GM19193 (cell line): ENCODE data around the gene VPREB3.

Experiments
- POLR2A ChIP-seq: IDR thresholded peaks from 4 replicates; pipeline ENCODE4 v1.6.1; 2011; ENCODE audit not compliant: insufficient read depth, insufficient read length; ENCODE audit errors: extremely low read depth

VPREB3 gene

DNA sequence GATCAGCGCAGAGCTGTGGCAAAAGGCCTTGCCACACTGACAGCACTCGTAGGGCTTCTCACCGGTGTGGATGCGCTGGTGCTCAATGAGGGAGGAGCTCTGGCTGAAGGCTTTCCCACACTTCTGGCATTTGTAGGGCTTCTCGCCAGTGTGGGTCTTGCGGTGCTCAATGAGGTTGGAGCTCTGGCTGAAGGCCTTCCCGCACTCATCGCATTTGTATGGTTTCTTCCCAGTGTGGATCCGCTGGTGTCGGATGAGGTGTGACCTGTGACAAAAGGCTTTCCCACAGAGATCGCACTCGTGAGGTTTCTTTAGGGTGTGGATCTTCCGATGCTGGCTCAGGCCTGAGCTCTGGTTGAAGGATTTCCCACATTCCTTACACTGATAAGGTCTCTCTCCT, 10.2 kb downstream of the VPREB3 start:
- no peak for TF ChIP-seq POLR2A

DNA sequence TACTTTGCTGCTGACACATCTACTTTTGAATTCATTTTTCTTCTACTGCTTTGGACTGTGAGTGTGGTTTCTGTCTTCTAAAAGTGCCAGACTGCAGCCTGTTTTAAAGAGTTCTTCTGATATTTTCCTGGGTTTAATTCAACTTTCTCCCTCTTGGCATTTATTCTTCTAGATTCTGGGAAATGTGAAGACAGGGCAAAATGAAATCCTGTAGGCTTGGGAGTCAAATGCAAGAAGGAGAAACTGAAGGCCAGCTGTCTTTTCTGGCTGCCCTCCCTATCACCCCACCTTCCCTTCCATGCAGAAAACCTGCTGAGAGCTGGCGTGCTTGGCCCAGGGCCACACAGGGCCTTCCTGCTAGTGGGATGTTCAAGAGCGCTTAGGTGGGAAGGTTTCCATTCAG, 10.9 kb downstream of the VPREB3 start:
- TF ChIP-seq POLR2A: no peak

DNA sequence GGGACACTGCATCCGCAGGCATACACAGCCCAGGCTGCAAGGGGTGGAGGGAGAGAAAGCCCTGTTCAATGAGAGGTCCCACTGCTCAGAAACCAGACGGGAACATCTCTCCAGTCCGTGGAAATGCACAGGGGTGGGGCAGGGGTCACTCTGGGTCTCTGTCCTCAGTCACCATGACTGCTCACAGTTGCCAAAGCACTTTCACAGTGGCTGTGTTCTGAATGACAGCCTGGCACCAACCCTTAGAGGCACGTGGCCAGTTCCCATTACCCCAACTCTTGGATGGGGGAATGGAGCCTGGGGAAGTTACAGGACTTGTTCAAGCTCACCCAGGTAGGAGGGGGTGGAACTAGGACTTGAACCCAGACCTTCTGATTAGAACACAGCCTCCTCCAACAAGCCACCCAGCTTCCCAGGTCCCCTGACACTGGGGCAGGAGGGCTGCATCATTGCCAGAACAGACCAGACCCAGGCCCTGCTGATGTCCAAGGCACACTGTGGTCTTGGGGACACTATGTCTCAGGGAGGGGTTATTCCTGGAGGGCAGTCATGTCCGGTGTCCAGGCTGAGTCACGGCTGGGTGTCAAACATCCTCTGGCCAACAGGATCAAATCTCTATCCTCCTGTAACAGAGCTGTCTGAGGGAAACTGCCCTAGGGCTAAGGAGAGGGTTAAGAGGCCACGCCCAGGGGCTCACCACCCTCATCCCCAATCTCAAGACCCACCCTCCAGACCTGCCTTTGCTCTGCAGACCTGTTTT, 11.5 kb downstream of the VPREB3 start:
- no peak for TF ChIP-seq POLR2A

DNA sequence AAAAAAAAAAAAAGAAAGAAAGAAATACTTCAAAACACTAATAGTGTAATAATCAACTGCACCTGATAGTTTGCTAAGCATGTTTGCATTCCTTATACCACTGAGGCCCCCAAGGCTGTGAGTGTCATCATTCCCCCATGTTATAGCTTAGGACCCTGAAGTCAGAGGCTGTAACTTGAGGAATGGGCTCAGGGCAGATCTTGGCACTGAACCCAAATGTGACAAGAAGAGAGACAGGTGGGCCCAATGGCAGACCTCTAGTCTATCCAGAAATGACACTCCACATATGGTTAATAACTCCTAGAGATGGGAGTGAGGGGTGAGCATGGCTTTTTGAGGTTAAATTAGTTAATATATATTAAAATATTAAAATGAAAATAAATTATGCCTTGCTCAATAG, 16.5 kb downstream of the VPREB3 start:
- TF ChIP-seq POLR2A: no peak

DNA sequence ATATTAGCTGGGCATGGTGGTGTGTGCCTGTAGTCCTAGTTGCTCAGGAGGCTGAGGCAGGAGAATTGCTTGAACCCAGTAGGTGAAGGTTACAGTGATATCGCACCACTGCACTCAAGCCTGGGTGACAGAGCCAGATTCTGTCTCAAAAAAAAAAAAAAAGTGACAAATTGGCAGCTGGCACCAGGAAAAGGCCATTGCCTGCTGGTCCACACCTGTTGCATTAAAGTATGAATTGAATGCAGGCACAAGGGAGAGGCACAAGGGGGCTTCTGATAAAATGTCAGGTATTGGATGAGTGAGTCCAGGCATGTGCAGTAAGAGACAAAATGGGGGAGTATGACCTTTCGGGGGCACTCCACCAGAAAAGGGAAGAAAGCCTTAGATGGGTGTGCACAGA, 31.5 kb downstream of the VPREB3 start:
- TF ChIP-seq POLR2A: no peak

DNA sequence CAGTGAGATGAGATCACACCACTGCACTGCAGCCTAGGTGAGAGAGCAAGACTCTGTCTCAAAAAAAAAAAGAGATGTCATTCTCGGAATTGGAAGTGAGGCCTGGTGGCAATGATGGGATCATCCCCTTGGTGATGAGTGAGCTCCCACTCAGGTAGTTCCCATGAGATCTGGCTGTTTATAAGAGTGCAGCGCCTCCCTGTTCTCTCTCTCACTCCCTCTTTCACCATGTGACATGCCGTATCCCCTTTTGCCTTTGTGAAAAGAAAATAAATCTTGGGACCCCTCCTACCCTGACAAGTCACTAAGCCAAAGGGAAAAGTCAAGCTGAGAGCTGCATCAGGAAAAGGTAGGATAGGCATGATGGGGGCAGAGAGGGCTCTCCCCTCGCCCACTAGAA, 32.1 kb downstream of the VPREB3 start:
- no peak for TF ChIP-seq POLR2A

DNA sequence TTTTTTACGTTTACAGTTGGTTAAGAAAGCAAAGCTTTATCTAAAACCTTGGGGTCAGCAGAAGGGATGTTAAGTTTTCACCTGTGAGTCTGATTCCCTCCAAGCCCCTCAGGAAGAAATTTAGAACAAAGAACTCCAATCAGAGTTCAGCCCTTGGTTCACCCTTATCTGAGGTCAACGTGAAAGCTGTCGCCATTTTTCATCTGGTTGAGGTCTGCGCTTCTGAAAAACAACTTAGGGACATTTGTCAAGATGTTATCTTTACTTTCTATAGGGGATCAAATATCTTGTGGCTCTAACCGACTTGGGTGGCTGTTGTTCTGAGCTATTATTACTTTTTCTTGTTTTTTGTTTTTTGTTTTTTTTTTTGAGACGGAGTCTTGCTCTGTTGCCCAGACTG, 33.4 kb downstream of the VPREB3 start:
- TF ChIP-seq POLR2A: no peak

DNA sequence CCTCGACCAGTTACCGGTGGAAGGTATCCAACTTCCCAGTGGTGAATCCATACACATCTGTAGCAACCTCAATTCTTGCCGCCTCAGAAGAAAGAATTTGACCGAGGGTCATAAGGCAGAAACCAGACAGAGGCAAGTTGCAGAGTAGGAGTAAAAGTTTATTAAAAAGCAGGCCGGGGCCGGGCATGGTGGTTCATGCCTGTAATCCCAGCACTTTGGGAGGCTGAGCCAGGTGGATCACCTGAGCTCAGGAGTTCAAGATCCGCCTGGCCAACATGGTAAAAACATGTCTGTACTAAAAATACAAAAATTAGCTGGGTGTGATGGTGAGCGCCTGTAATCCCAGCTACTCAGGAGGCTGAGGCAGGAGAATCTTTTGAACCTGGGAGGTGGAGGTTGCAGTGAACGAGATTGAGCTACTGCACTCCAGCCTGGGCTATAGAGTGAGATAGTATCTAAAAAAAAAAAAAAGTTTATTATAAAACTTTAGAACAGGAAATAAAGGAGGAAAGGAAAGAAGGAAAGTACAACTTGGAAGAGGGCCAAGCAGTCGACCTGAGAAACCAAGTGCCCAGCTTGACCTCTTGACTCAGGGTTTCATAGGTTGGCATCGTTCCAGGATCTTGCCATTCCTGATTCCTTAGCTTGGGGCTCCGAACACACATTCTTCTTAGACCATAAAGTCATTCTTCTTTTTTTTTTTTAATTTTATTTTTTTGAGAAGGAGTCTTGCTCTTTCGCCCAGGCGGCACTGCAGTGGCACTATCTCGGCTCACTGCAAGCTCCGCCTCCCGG, 35.7 kb downstream of the VPREB3 start:
- no peak for TF ChIP-seq POLR2A

DNA sequence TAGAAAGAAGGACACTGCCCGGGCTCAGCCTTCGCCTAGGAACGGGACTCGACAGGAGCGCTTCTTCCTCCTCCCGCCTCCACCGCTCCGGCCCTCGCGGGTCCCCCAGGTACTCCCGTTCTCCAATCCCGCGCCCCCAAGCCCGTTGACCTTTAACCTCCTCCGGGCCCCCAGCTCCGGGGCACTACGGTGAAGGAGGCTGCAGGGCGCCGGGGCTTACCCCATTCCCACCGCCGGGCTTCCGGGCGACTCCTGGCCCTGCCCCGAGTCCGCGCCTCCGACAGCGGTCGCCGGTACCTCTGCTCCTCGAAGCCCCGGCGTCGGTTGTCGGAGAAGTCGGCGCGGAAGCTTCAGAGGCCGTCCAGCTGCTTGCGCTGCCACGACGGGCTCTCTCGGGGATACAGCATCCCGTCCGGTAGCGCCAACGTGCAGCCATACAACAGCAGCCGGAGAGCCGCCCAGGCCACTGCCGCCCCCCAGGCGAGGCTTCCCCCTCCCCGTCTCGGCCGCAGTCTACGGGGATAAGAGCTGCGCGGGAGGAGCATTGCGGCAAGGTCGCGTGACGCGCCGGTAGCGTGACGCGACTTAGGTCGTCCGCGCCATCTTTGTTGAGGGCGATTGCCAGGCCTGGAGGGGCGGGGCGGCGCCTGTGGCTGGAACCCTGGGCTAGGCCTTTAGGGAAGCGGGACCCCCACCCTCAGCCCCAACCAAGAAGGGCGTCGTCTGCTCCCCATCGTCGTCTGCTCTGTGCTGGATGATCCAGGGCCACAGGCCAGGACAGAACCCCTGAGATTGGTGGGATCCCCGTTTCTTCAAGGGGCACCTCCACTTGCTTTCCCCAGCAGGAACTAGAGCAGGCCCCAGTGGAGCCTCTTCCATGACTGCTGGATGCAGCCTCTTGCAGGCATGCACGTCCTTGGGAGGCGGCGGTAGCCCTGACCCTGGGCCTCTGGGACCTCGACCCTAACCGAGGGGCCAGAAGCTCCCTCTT, 37.1 kb downstream of the VPREB3 start:
- TF ChIP-seq POLR2A: peak; percentile 80

DNA sequence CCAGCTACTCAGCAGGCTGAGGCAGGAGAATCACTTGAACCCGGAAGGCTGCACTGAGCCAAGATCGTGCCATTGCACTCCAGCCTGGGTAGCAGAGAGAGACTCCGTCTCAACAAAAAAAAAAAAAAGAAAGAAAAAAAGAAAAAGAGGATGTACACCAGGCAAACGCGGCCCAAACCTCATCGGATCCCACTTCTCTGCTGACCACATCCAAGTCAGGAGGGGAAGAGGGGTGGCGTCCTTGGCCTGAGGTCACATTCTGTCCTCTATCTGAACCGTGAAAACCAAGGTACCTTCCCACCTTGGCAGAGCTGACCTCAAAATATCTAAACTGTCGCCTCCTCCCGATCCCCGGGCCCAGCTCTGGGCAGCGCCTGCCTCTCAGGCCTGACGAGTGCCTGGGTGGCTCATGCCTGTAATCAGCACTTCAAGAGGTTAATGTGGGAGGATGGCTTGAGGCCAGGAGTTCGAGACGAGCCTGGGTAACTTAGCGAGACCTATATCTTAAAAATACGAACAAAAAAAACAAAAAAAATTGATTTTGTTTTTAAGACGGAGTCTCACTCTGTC, 38.3 kb downstream of the VPREB3 start:
- no peak for TF ChIP-seq POLR2A

DNA sequence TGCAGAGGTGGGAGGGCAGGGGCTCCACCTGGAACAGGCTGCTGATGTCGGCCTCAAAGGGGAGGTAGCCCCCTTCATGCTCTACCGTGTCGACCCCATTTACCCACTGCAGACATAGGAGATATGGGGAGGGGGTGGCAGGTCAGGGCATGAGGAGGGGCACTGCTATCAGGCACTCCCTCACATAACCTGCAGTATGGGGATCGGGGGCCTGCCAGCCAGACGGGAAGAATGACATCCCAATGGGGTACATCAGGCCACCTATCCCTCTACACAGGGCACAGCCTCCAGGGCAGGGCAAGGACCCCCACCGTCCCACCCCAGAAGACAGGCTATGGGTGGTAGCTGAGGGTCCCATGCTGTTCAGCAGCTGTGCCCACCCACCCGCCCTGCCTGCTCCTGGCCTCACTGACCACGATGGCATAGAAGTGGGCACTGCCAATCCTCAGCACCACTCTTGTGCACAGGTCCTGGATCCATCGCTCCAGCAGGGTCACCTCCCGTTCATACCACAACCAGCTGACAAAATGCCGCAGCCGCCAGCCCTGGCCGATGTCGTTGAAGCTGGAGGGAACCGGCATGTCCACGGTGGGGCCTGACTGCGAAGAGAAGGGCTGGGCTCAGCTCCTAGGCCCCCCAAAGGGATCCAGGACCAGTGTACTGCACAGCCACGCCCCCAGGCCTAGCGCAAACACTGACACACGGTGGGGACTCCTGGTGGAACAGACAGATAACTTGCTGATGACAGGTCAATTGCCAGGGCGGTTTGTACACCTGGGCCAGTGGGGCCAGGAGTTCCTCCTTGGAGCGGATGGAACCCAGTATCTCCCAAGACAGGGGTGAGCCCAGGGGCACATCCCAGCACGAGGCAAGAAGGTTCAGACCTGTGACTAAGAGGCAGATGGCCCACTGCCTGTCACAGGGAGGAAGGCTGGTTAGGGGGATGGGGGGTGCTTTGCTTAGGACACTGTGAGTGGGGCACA, 39.3 kb downstream of the VPREB3 start:
- TF ChIP-seq POLR2A: no peak

DNA sequence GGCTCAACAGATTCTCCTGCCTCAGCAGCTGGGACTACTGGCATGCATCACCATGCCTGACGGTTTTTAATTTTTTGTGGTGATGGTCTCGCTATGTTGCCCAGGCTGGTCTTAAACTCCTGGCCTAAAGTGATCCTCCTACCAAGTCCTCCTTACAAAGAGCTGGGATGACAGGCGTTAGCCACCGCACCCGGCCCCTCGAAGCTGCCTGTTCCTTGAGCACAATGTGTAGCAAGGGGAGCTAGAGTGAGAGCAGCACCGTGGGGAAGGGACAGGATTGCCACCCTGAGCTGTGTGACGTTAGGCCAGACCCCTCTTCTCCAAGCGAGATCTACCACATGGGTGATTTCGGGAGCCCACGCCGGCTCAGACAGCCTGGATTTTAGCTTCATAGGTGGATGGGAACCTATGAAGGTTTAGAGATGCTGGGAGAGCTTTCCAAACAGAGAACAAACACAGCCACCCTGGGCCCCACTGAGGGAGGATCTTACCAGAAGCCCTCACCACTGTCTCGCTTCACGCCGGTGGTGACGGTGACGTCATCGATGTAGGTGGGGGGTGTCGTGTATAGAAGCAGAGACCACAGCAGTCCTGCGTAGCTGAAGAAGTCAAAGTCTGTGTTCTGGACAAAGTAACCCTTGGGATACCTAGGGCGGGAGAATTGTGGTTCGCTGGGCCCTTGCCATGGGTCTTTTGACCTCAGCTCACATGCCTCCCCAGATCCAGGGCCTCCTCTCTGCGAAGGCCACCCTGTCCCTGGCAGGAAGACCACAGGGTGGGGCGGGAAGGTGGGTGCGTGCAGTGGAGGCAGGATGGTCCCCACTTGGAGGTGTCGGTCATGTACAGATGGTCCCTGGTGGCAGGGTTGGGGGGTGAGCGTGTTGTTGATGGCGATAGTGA, 40.3 kb downstream of the VPREB3 start:
- TF ChIP-seq POLR2A: no peak

DNA sequence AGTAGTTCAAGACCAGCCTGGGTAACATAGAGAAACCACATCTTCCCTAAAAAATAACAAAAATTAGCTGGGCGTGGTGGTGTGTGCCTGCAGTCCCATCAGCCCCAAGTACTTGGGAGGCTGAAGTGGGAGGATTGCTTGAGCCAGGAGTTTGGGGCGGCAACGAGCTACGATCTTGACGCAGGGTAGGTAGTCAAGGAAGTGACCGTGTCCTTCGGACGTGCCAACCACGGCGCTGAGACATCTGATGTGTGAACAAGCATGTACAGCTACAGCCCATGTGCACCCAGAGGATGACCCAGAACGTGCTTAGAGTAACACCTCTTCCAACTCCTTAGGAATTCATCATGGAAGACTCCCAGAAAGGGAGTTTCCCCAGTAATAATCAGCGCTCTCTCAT, 42.0 kb downstream of the VPREB3 start:
- TF ChIP-seq POLR2A: no peak
